GM12873 (cell line): ENCODE data around the gene COQ5.

Source experiments
- TF ChIP-seq, protein P1 (sequence below): IDR thresholded peaks from 2 replicates; pipeline ENCODE4 v1.5.1; 2012; ENCODE audit warnings: low read depth, mild to moderate bottlenecking, moderate library complexity, low read length, control low read depth; ENCODE audit not compliant: insufficient read depth; ENCODE audit errors: missing control alignments

The COQ5 gene

DNA sequence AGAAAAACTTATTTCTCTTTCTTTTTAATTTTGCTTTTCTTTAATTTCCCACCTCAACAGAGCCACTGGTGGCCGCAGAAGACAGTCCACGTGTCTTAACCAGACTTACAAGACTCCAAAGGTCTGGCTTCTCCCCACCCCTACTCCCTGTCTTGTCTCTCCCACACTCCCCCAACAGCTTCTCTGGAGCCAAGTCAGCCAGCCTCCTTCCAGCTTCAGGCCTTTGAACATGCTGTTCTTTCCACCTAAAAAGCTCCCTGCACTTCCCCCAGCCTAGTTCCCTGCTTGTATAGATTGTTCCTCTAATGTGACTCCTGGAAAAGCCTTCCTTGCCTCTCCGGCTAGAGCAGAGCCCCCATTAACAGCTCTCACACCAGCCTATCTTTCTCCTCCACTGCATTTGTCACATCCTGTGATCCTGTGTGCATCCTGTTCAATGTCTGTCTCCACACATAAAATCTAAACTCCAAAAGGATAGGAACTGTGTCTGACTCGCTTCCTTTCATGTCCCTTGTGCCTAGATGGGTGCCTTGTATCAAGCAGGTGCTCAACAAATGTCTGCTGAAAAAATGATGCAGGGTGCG is 40.8 kb downstream of the COQ5 start:
- TF ChIP-seq, protein P1, sequence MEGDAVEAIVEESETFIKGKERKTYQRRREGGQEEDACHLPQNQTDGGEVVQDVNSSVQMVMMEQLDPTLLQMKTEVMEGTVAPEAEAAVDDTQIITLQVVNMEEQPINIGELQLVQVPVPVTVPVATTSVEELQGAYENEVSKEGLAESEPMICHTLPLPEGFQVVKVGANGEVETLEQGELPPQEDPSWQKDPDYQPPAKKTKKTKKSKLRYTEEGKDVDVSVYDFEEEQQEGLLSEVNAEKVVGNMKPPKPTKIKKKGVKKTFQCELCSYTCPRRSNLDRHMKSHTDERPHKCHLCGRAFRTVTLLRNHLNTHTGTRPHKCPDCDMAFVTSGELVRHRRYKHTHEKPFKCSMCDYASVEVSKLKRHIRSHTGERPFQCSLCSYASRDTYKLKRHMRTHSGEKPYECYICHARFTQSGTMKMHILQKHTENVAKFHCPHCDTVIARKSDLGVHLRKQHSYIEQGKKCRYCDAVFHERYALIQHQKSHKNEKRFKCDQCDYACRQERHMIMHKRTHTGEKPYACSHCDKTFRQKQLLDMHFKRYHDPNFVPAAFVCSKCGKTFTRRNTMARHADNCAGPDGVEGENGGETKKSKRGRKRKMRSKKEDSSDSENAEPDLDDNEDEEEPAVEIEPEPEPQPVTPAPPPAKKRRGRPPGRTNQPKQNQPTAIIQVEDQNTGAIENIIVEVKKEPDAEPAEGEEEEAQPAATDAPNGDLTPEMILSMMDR: no peak

- TF ChIP-seq, protein P1: no peak
Observed at GRCh38 chr12:120485961-120486881, 42.7 kb downstream of the COQ5 start.

GRCh38 chr12:120483621-120484020 is 45.3 kb downstream of the COQ5 start:
- TF ChIP-seq, protein P1: no peak

DNA sequence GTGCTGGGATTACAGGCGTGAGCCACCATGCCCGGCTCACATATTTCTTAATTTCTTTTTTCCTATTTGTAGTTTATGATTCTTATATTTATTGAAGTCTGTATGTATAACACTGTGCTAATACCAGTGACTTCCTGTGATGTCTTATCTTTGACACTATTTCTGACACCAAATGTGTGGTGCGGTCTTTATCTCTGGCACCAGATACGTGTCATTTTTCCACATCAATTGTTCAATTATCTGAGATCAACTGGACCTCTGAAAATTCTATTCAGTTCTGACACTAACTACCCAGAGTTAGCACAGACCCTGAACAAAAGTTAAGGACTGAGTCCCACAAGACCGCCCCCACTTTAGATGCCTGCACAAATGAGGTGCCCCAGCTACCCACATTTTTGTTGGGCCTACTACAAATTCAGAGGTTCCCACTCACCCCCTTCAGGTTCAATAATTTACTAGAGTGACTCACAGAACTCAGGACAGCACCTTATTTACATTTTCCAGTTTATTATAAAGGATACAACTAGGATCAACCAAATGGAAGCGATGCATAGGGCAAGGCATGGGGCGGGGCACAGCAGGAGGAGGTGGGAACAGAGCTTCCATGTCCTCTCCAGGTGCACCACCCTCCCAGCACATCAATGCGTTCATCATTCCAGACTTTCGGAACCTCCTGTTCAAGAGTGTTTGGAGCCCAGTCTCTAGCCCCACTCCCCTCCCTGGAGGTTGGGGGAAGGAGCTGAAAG is 47.8 kb downstream of the COQ5 start:
- TF ChIP-seq, protein P1: no peak

GRCh38 chr12:120480211-120480610 is 48.7 kb downstream of the COQ5 start:
- TF ChIP-seq, protein P1: no peak

- TF ChIP-seq, protein P1: no peak
Observed at GRCh38 chr12:120479458-120479857, 49.5 kb downstream of the COQ5 start.

- TF ChIP-seq, protein P1: no peak
Observed at GRCh38 chr12:120475643-120476042, 53.3 kb downstream of the COQ5 start.
